Measurements from ENCODE around the gene AKNA.
"Not testable (repeated sequence)": the region's sequence is repeated elsewhere in the genome, so short reads cannot be mapped to it uniquely, and the experiment has no call there.

Gene AKNA

GRCh38 chr9:114336157-114336556 is 51.6 kb downstream of the AKNA start:
- no peak for DNase-seq (ENCODE audit: low read depth)

- DNase-seq (ENCODE audit: low read depth): no peak
Observed at GRCh38 chr9:114335745-114336144, 52.0 kb downstream of the AKNA start.

- no peak for DNase-seq (ENCODE audit: low read depth)
Observed at GRCh38 chr9:114334490-114334889, 53.3 kb downstream of the AKNA start.

- not testable (repeated sequence) for DNase-seq (ENCODE audit: low read depth)
Observed at GRCh38 chr9:114333718-114334117, 54.1 kb downstream of the AKNA start.

- not testable (repeated sequence) for DNase-seq (ENCODE audit: low read depth)
Observed at GRCh38 chr9:114332474-114333040, 55.2 kb downstream of the AKNA start.

GRCh38 chr9:114331229-114332195 is 56.3 kb downstream of the AKNA start:
- not testable (repeated sequence) for DNase-seq (ENCODE audit: low read depth)

- no peak for DNase-seq (ENCODE audit: low read depth)
Observed at GRCh38 chr9:114330636-114331035, 57.1 kb downstream of the AKNA start.

GRCh38 chr9:114329625-114330022 is 58.2 kb downstream of the AKNA start, which contains the start of gene ORM2:
TSS of gene ORM2 (plus strand) at chr9:114329869. CDS start at chr9:114329905, 36 bp downstream.
- not testable (repeated sequence) for DNase-seq (ENCODE audit: low read depth)

GRCh38 chr9:114328937-114329624 is 58.7 kb downstream of the AKNA start:
- DNase-seq (ENCODE audit: low read depth): not testable (repeated sequence)

GRCh38 chr9:114328357-114328820 is 59.4 kb downstream of the AKNA start:
- not testable (repeated sequence) for DNase-seq (ENCODE audit: low read depth)

GRCh38 chr9:114327749-114328148 is 60.0 kb downstream of the AKNA start:
- no peak for DNase-seq (ENCODE audit: low read depth)

GRCh38 chr9:114325684-114326254 is 62.0 kb downstream of the AKNA start:
- not testable (repeated sequence) for DNase-seq (ENCODE audit: low read depth)

GRCh38 chr9:114324965-114325364 is 62.8 kb downstream of the AKNA start:
- not testable (repeated sequence) for DNase-seq (ENCODE audit: low read depth)

- no peak for DNase-seq (ENCODE audit: low read depth)
Observed at GRCh38 chr9:114324492-114324891, 63.3 kb downstream of the AKNA start.

- DNase-seq (ENCODE audit: low read depth): not testable (repeated sequence)
Observed at GRCh38 chr9:114323849-114324248, 63.9 kb downstream of the AKNA start.

GRCh38 chr9:114322831-114323531 is 64.8 kb downstream of the AKNA start, which contains the start of gene ORM1:
TSS of gene ORM1 (plus strand) at chr9:114323098. CDS start at chr9:114323134, 36 bp downstream.
- DNase-seq (ENCODE audit: low read depth): not testable (repeated sequence)

GRCh38 chr9:114322160-114322818 is 65.5 kb downstream of the AKNA start:
- not testable (repeated sequence) for DNase-seq (ENCODE audit: low read depth)

GRCh38 chr9:114321759-114322158 is 66.0 kb downstream of the AKNA start:
- no peak for DNase-seq (ENCODE audit: low read depth)

GRCh38 chr9:114320710-114321109 is 67.1 kb downstream of the AKNA start:
- not testable (repeated sequence) for DNase-seq (ENCODE audit: low read depth)

GRCh38 chr9:114319147-114319546 is 68.6 kb downstream of the AKNA start:
- DNase-seq (ENCODE audit: low read depth): no peak

GRCh38 chr9:114318416-114318815 is 69.4 kb downstream of the AKNA start:
- no peak for DNase-seq (ENCODE audit: low read depth)

Data from activated T-cell treated with anti-CD3 and anti-CD28 coated beads for 1 hour (primary cell).